Smooth muscle cell (in vitro differentiated cells): ENCODE measurements around the gene KRT75. TPM values are rescaled to one million over a fixed set of nuclear protein-coding genes. Genes with fewer than 3 reads are reported as not detected.
A peak's percentile ranks its signal among the peaks of the same experiment; 100 is the strongest.

ENCODE experiments used
- DNase-seq: peaks from one replicate; lab custom pipeline; 2025; ENCODE audit not compliant: unreplicated experiment; lab: John Stamatoyannopoulos, UW
- H2AFZ ChIP-seq: fragments of 200-600 bp; sonication (generic); 2 replicates; pipeline ENCODE4 v1.6.0; 2016; ENCODE audit warnings: antibody characterized with exemption, low read depth, mild to moderate bottlenecking
- H3F3A ChIP-seq: fragments of 200-600 bp; sonication (generic); 2 replicates; pipeline ENCODE4 v1.6.0; 2017; ENCODE audit warnings: antibody characterized with exemption, low read depth
- H3K27ac ChIP-seq: fragments of 200-600 bp; sonication (generic); 2 replicates; pipeline ENCODE4 v1.5.1; 2016; ENCODE audit warnings: low read depth, mild to moderate bottlenecking
- H3K27me3 ChIP-seq: fragments of 200-600 bp; sonication (generic); 2 replicates; pipeline ENCODE4 v1.6.1; 2016; ENCODE audit warnings: low read depth, mild to moderate bottlenecking
- H3K36me3 ChIP-seq: fragments of 200-600 bp; sonication (generic); 2 replicates; pipeline ENCODE4 v1.5.1; 2016; ENCODE audit warnings: low read depth
- H3K4me1 ChIP-seq: fragments of 200-600 bp; sonication (generic); 2 replicates; pipeline ENCODE4 v1.5.1; 2016; ENCODE audit warnings: low read depth
- H3K4me2 ChIP-seq: fragments of 200-600 bp; sonication (generic); 2 replicates; pipeline ENCODE4 v1.6.0; 2016; ENCODE audit warnings: mild to moderate bottlenecking
- H3K4me3 ChIP-seq: fragments of 200-600 bp; sonication (generic); 2 replicates; pipeline ENCODE4 v1.5.1; 2016; ENCODE audit warnings: mild to moderate bottlenecking
- H3K79me2 ChIP-seq: fragments of 200-600 bp; sonication (generic); 2 replicates; pipeline ENCODE4 v1.6.0; 2016; ENCODE audit warnings: low read depth, mild to moderate bottlenecking
- H3K9ac ChIP-seq: fragments of 200-600 bp; sonication (generic); 2 replicates; pipeline ENCODE4 v1.6.0; 2016; ENCODE audit warnings: low read depth
- H3K9me3 ChIP-seq: fragments of 200-600 bp; sonication (generic); replicated peaks from 2 replicates; pipeline ENCODE4 v1.5.1; 2016; ENCODE audit warnings: low read depth
- H4K20me1 ChIP-seq: fragments of 200-600 bp; sonication (generic); 2 replicates; pipeline ENCODE4 v1.6.0; 2016; ENCODE audit warnings: low read depth
- CTCF ChIP-seq: fragments of 200-600 bp; sonication (generic); IDR thresholded peaks from 2 replicates; pipeline ENCODE4 v1.5.1; 2017; ENCODE audit warnings: borderline replicate concordance, mild to moderate bottlenecking, antibody characterized with exemption; ENCODE audit not compliant: insufficient read depth, poor library complexity, severe bottlenecking
- WGBS: methylation state at CpG from one replicate; pipeline ENCODE4 v1.1.7; 2016; ENCODE audit warnings: low lambda C conversion rate; 5-methylcytosine and 5-hydroxymethylcytosine counted together
- polyA plus RNA-seq: library from polyadenylated mRNA; unstranded; fragments of >200 nt; fragmentation: Nextera tagmentation; extraction: Ambion mirVana; gene quantifications from 2 replicates; pipeline ENCODE4 v1.2.1, GENCODE V29; 2016
- total RNA-seq: library from RNA; depleted of rRNA; stranded (reverse); fragments of >200 nt; gene quantifications from 2 replicates; pipeline ENCODE4 v1.2.3, GENCODE V29; 2014

Gene KRT75
- total and polyA plus RNA-seq, 2 experiments from 2014 or later: 0.37 to 1.9 TPM

GRCh38 chr12:52441320-52441911, 7.2 kb upstream of the KRT75 start:
- Histone ChIP-seq H3K79me2 (no peaks in the 10 kb centered on the region), H4K20me1 (no peaks in the 10 kb centered on the region), H3K4me3 (no peak overlapping the region), H3K9me3 (no peaks in the 10 kb centered on the region), H3K27me3 (no peaks in the 10 kb centered on the region), H3K36me3 (no peaks in the 10 kb centered on the region), H3K9ac (peak overlapping the region; percentile 84), H3K4me1 (peaks cover 26% of the 10 kb centered on the region), H2AFZ (no peak overlapping the region), H3F3A (peaks cover 11% of the 10 kb centered on the region), H3K27ac (peak overlapping the region; percentile 95), H3K4me2 (peak overlapping the region; percentile 49)
- no peak for TF ChIP-seq CTCF
- no peak for DNase-seq
- WGBS: 29% methylated on average over 9 of the region's 9 CpGs

GRCh38 chr12:52440821-52441319, 6.7 kb upstream of the KRT75 start:
- WGBS: 52% methylated on average over 5 of the region's 5 CpGs
- Histone ChIP-seq H3K79me2 (no peaks in the 10 kb centered on the region), H3K4me3 (no peak overlapping the region), H2AFZ (no peak overlapping the region), H3F3A (peaks cover 14% of the 10 kb centered on the region), H3K9ac (peak overlapping the region; percentile 84), H4K20me1 (no peaks in the 10 kb centered on the region), H3K36me3 (no peaks in the 10 kb centered on the region), H3K27me3 (no peaks in the 10 kb centered on the region), H3K4me2 (peak overlapping the region; percentile 49), H3K9me3 (no peaks in the 10 kb centered on the region), H3K27ac (peak overlapping the region; percentile 95), H3K4me1 (peaks cover 26% of the 10 kb centered on the region)
- DNase-seq: no peak
- no peak for TF ChIP-seq CTCF

- peak overlapping the region; percentile 95 for H3K27ac ChIP-seq
- peak overlapping the region; percentile 84 for H3K9ac ChIP-seq
- H3F3A ChIP-seq: peaks cover 15% of the 10 kb centered on the region
- no peaks in the 10 kb centered on the region for H3K79me2 ChIP-seq
- H3K36me3 ChIP-seq: no peaks in the 10 kb centered on the region
- TF ChIP-seq CTCF: no peak
- H2AFZ ChIP-seq: no peak overlapping the region
- DNase-seq: no peak
- H3K9me3 ChIP-seq: no peaks in the 10 kb centered on the region
- H3K4me2 ChIP-seq: no peak overlapping the region
- no peaks in the 10 kb centered on the region for H4K20me1 ChIP-seq
- H3K4me3 ChIP-seq: no peak overlapping the region
- H3K4me1 ChIP-seq: peaks cover 26% of the 10 kb centered on the region
- no peaks in the 10 kb centered on the region for H3K27me3 ChIP-seq
- WGBS: 69% methylated on average over 2 of the region's 2 CpGs
Observed at GRCh38 chr12:52439845-52440244, 5.7 kb upstream of the KRT75 start.

GRCh38 chr12:52439420-52439819, 5.2 kb upstream of the KRT75 start:
- DNase-seq: no peak
- no peaks in the 10 kb centered on the region for H3K9me3 ChIP-seq
- peaks cover 15% of the 10 kb centered on the region for H3F3A ChIP-seq
- H3K4me3 ChIP-seq: no peak overlapping the region
- WGBS: 84% methylated on average over 8 of the region's 8 CpGs
- TF ChIP-seq CTCF: no peak
- H3K27ac ChIP-seq: no peak overlapping the region
- no peak overlapping the region for H3K9ac ChIP-seq
- no peaks in the 10 kb centered on the region for H3K79me2 ChIP-seq
- no peaks in the 10 kb centered on the region for H3K27me3 ChIP-seq
- no peak overlapping the region for H3K4me2 ChIP-seq
- H3K4me1 ChIP-seq: peaks cover 26% of the 10 kb centered on the region
- H2AFZ ChIP-seq: no peak overlapping the region
- H3K36me3 ChIP-seq: no peaks in the 10 kb centered on the region
- H4K20me1 ChIP-seq: no peaks in the 10 kb centered on the region
